DND-41 (cell line): ENCODE data around the gene CASP2.

Experiments used
- ATAC-seq: fragments of 200-7000 bp; cut with Tn5 transposase; 3 replicates; pipeline ENCODE4 v1.9.1; 2021; ENCODE audit warnings: low read depth; ENCODE audit not compliant: insufficient read depth
- DNase-seq: peaks from one replicate; pipeline ENCODE4 v3.0.0-alpha.2; 2020
- H2AFZ ChIP-seq: 2 replicates; pipeline ENCODE4 v1.6.0; 2012; ENCODE audit warnings: low read depth, low read length
- H3K27ac ChIP-seq: 2 replicates; pipeline ENCODE4 v1.5.1; 2012; ENCODE audit warnings: low read length, inconsistent platforms
- H3K27me3 ChIP-seq: fragments of 200-600 bp; sonication (generic); 2 replicates; pipeline ENCODE4 v1.6.0; 2012; ENCODE audit warnings: low read length, mild to moderate bottlenecking, inconsistent platforms; ENCODE audit not compliant: insufficient read depth, poor library complexity
- H3K36me3 ChIP-seq: 2 replicates; pipeline ENCODE4 v1.5.1; 2012; ENCODE audit warnings: low read length, inconsistent platforms; ENCODE audit not compliant: insufficient read depth
- H3K4me1 ChIP-seq: 2 replicates; pipeline ENCODE4 v1.5.1; 2012; ENCODE audit warnings: mild to moderate bottlenecking, low read length; ENCODE audit not compliant: insufficient read depth
- H3K4me2 ChIP-seq: 2 replicates; pipeline ENCODE4 v1.6.0; 2012; ENCODE audit warnings: mild to moderate bottlenecking, moderate library complexity, low read length, inconsistent platforms; ENCODE audit not compliant: insufficient read depth
- H3K4me3 ChIP-seq, 2 experiments: fragments of 200-600 bp in 1 of 2; shearing (Covaris generic) in 1 of 2; 2 replicates each; pipeline ENCODE4 v1.5.1; 2012 to 2016; ENCODE audit warnings: inconsistent platforms in 2 of 2, low read length in 2 of 2, mild to moderate bottlenecking in 2 of 2, low read depth in 1 of 2, moderate library complexity in 1 of 2
- H3K79me2 ChIP-seq: 2 replicates; pipeline ENCODE4 v1.6.0; 2012; ENCODE audit warnings: low read length, inconsistent platforms; ENCODE audit not compliant: insufficient read depth
- H3K9ac ChIP-seq: 2 replicates; pipeline ENCODE4 v1.6.0; 2012; ENCODE audit warnings: low read depth, mild to moderate bottlenecking, inconsistent platforms, low read length, moderate library complexity
- H3K9me3 ChIP-seq: 2 replicates; pipeline ENCODE4 v1.5.1; 2012; ENCODE audit warnings: low read length, moderate library complexity, mild to moderate bottlenecking, inconsistent platforms; ENCODE audit not compliant: insufficient read depth, severe bottlenecking
- H4K20me1 ChIP-seq: 2 replicates; pipeline ENCODE4 v1.6.0; 2012; ENCODE audit warnings: low read length; ENCODE audit not compliant: insufficient read depth
- EZH2 ChIP-seq: IDR thresholded peaks from 3 replicates; pipeline ENCODE4 v1.6.1; 2012; ENCODE audit warnings: borderline replicate concordance, low read depth, mild to moderate bottlenecking, moderate library complexity, low read length, inconsistent platforms; ENCODE audit not compliant: severe bottlenecking
- TF ChIP-seq, protein P1 (sequence below): IDR thresholded peaks from 2 replicates; pipeline ENCODE4 v1.5.1; 2012; ENCODE audit warnings: borderline replicate concordance, low read length, moderate library complexity, mild to moderate bottlenecking; ENCODE audit not compliant: poor library complexity, severe bottlenecking; ENCODE audit errors: extremely low read depth

Gene CASP2

GRCh38 chr7:143343596-143343995 is 55.4 kb downstream of the CASP2 start:
- DNase-seq (no peak), ATAC-seq (no peak)
- TF ChIP-seq, protein P1, sequence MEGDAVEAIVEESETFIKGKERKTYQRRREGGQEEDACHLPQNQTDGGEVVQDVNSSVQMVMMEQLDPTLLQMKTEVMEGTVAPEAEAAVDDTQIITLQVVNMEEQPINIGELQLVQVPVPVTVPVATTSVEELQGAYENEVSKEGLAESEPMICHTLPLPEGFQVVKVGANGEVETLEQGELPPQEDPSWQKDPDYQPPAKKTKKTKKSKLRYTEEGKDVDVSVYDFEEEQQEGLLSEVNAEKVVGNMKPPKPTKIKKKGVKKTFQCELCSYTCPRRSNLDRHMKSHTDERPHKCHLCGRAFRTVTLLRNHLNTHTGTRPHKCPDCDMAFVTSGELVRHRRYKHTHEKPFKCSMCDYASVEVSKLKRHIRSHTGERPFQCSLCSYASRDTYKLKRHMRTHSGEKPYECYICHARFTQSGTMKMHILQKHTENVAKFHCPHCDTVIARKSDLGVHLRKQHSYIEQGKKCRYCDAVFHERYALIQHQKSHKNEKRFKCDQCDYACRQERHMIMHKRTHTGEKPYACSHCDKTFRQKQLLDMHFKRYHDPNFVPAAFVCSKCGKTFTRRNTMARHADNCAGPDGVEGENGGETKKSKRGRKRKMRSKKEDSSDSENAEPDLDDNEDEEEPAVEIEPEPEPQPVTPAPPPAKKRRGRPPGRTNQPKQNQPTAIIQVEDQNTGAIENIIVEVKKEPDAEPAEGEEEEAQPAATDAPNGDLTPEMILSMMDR = no peak
- TF ChIP-seq EZH2 = no peak
- no peak overlapping the region for H3K4me2 ChIP-seq
- H3K79me2 ChIP-seq = no peaks in the 10 kb centered on the region
- no peaks in the 10 kb centered on the region for H4K20me1 ChIP-seq
- no peak overlapping the region for H3K9ac ChIP-seq
- H3K36me3 ChIP-seq = no peaks in the 10 kb centered on the region
- no peak overlapping the region for H2AFZ ChIP-seq
- no peaks in the 10 kb centered on the region for H3K4me1 ChIP-seq
- H3K4me3 ChIP-seq = no peak overlapping the region
- no peak overlapping the region for H3K27ac ChIP-seq
- peaks cover 16% of the 10 kb centered on the region for H3K27me3 ChIP-seq
- H3K9me3 ChIP-seq = no peaks in the 10 kb centered on the region

GRCh38 chr7:143345428-143345900 is 57.3 kb downstream of the CASP2 start:
- Histone ChIP-seq H3K4me3 (no peak overlapping the region), H3K27ac (no peak overlapping the region), H3K4me1 (no peaks in the 10 kb centered on the region), H3K4me2 (no peak overlapping the region), H2AFZ (no peak overlapping the region), H3K79me2 (no peaks in the 10 kb centered on the region), H3K27me3 (peaks cover 23% of the 10 kb centered on the region), H4K20me1 (no peaks in the 10 kb centered on the region), H3K9ac (no peak overlapping the region), H3K9me3 (no peaks in the 10 kb centered on the region), H3K36me3 (no peaks in the 10 kb centered on the region)
- ATAC-seq (no peak), DNase-seq (no peak)
- TF ChIP-seq, protein P1 = no peak
- no peak for TF ChIP-seq EZH2

DNA sequence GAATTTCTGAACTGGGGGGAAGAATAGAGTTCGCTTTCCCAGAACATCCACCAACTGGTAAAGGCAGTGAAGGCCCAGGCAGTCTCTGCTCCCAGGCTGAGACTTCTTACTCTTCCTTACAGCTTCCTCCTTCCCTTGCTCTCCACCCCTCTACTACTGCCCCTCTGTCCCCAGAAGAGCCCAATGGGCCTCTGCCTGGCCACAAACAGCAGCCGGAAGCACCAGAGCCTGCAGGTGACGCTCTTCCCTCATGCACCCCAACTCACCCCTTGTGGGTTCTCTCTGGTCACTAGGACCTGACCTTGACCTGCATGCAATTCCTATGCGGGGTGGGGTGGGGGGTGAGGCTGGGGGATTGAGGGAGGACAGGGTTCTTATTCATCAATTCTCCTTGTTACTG is 57.9 kb downstream of the CASP2 start:
- H3K4me3 ChIP-seq = no peak overlapping the region

More for the DNA sequence above, 57.9 kb downstream of the CASP2 start:
- Histone ChIP-seq H2AFZ (no peak overlapping the region), H3K9ac (no peak overlapping the region), H3K79me2 (no peaks in the 10 kb centered on the region), H3K4me1 (no peaks in the 10 kb centered on the region), H4K20me1 (no peaks in the 10 kb centered on the region), H3K9me3 (no peaks in the 10 kb centered on the region), H3K36me3 (no peaks in the 10 kb centered on the region), H3K27ac (no peak overlapping the region), H3K27me3 (peaks cover 23% of the 10 kb centered on the region), H3K4me2 (no peak overlapping the region)
- ATAC-seq (no peak), DNase-seq (no peak)
- no peak for TF ChIP-seq EZH2
- TF ChIP-seq, protein P1 = no peak
